Embryonic facial prominence (tissue), 1 donor: ENCODE results near the gene OBSCN.

Experiments
- DNase-seq: peaks from one replicate; pipeline ENCODE4 v3.0.0-alpha.2; 2016; ENCODE audit errors: extremely low spot score

OBSCN gene

GRCh38 chr1:228207851-228208821 lies at the start of gene OBSCN:
TSS of gene OBSCN (plus strand) at chr1:228208044. CDS start at chr1:228211784, 3,740 bp downstream.
- DNase-seq, result no peak

DNA sequence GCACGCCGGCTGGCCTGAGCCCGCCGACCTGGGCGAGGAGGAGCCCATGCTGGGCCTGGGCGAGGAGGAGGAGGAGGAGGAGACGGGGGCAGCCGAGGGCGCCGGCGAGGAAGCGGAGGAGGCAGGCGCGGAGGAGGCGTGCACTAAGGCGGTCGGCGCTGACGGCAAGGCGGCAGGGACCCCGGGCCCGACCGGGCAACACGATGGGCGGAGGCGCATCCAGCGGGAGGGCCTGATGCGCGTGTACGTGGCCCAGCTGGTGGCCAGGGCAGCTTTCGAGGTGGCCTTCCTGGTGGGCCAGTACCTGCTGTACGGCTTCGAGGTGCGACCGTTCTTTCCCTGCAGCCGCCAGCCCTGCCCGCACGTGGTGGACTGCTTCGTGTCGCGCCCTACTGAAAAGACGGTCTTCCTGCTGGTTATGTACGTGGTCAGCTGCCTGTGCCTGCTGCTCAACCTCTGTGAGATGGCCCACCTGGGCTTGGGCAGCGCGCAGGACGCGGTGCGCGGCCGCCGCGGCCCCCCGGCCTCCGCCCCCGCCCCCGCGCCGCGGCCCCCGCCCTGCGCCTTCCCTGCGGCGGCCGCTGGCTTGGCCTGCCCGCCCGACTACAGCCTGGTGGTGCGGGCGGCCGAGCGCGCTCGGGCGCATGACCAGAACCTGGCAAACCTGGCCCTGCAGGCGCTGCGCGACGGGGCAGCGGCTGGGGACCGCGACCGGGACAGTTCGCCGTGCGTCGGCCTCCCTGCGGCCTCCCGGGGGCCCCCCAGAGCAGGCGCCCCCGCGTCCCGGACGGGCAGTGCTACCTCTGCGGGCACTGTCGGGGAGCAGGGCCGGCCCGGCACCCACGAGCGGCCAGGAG lies 49.5 kb upstream of the OBSCN start:
- DNase-seq, result no peak

DNA sequence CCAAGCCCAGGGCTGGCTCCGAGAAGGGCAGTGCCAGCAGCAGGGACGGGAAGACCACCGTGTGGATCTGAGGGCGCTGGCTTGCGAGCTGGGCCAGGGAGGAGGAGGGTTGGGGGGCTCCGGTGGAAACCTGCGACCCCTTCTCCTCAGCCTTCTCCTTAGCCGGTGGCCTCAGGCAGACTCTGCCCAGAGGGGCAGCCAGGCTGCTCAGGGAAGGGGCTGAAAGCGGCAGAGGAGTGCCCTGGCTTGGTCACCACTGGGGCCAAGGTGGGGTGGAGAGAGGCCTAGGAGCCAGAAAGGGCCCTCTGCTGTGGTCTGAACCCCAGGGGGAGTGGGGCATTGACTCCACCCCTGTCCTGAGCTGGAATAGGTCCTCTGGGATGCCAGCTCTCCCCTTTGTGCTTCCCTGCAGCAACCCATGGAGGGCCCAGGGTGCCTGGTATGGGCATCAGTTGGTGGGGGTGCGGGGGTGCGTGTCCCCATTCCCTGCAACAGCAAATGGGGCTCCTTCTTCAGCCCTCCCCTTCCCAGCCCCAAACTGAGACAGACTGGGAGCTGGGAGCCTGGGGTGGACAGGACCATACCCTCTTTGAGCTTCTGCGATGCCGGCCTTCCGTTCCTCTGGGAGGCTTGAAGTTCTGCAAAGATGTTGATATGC lies 48.7 kb upstream of the OBSCN start:
- DNase-seq, result no peak

GRCh38 chr1:228160201-228160761 lies 47.6 kb upstream of the OBSCN start:
- no peak for DNase-seq

GRCh38 chr1:228161362-228161761 lies 46.5 kb upstream of the OBSCN start:
- DNase-seq, result no peak

GRCh38 chr1:228161866-228162265 lies 46.0 kb upstream of the OBSCN start:
- DNase-seq, result no peak

- DNase-seq, result no peak
These were observed 45.4 kb upstream of the OBSCN start for GRCh38 chr1:228162286-228163006.

DNA sequence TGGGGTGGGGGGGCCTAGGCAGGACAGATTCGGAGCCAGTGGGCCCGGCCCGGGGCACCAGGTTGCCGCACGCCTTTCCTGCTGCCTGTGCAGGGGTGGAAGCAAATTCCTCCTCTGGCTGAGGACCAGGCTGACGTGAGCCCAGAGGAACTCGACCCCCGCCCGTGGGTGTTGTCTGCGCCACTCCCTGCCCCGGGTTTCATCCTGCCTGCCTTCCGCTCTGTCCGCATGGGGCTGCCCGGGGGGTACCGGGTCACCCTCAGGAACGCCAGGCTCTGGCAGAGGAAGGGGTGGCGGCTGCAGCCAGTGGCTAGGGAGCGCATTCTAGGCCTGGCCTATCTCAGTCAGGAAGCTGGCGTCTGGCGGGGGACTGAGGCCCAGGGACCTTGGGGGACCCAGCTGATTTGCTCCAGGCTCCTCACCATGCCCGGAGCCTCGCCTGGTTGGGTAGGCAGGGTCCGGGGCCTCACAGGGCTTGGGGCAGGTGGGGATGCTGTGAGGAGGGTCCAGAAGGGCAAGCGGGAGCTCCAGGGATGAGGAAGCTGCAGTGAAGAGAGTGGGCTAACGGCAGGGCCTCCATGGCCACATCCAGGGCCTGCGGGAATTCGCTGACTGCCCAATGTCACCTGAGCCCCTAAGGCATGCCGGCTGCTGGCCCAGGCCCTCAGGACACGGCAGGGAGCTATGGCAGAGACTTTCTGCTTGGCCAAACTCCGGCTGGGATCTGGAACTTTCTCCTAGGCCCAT lies 44.7 kb upstream of the OBSCN start:
- no peak for DNase-seq

DNA sequence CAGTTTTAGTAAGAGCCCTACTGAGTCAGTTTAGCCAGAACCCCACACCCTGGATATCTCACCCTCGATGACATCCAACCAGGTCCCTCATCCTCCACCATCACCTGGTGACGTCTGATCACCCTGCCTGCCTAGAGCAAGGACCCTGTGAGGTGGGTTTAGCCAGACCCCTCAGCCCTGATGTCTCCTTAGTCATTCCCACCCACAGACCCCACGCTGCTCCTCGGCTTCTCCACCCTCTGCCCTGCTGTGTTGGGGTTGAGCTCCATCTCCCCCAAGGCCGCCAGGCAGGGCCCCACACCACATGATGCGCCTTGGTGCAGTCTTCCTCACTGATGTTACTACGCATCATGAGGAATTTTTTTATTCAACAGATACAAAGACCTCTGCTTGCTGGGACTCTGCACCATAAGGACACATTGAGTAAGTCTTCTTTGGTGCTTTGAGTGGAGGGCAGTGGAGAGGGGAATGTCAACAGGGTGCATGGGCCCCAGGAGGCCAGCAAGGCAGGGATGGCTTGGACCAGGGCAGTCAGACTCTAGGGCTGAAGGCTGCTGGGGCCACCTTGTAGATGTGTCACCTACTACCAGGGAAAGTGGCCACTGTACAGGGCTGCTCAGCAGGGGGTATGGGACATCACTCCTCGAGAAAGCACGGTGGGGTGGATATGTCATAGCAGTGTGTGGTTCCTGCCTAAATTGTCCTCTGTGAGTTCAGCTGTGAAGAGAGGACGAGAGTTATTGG lies 43.9 kb upstream of the OBSCN start:
- no peak for DNase-seq

- no peak for DNase-seq
These were observed 43.1 kb upstream of the OBSCN start for GRCh38 chr1:228164561-228165371.

- peak; percentile 97 for DNase-seq
These were observed 42.3 kb upstream of the OBSCN start, which contains the start of gene IBA57 for GRCh38 chr1:228165372-228166169. TSS of gene IBA57 (plus strand) at chr1:228165804. CDS start at chr1:228165817, 13 bp downstream.

GRCh38 chr1:228166170-228166936 lies 41.5 kb upstream of the OBSCN start:
- peak; percentile 51 for DNase-seq

DNA sequence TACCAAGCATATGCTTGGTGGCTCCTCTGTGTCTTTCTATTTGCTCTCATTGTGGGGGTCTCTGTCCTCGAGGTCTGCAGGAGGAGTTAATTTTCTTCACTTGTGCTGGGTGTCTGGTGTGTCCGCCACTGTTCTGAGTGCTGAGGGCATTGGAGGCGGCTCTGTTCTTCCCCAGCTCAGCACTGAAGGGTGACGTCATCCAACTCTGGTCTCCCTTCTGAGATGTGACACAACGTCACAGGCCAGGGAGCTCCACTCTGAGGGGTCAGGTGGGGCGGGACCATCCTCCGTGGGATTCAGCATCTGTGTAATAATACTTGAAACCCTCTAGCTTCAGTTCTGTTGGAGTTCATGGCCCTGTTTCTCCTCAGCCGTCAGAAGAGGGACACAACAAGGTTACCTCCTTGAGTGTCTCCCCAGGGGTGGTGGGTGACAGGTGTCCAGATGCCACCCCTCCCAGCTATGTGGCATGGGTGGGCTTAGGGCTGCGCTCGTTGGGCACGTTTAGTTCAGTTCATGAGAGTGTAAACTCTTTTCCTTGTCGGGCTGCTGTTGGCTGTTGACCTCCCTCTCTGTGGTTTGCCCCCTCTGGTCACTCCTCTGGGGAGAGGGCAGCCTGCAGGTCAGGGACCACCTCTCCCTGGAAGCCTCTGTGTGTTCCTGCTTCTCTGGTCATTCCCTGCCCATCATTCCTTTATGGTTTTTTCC lies 39.1 kb upstream of the OBSCN start:
- no peak for DNase-seq

DNA sequence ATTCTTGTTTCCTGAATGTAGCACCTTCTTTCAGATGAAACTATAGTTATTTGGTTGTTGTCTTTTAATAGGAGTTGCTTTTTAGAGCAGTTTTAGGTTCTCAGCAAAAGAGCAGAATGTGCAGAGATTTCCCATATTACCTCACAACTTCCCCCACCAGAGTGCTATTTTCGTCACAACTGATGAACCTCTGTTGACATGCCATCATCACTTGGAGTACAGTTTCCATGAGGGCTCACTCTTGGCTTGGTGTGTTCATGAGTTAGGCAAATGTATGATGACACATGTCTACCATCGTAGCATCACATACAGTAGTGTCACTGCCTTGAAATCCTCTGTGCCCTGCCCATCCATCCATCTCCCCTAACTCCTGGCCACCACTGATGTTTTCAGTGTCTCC lies 38.5 kb upstream of the OBSCN start:
- no peak for DNase-seq

DNA sequence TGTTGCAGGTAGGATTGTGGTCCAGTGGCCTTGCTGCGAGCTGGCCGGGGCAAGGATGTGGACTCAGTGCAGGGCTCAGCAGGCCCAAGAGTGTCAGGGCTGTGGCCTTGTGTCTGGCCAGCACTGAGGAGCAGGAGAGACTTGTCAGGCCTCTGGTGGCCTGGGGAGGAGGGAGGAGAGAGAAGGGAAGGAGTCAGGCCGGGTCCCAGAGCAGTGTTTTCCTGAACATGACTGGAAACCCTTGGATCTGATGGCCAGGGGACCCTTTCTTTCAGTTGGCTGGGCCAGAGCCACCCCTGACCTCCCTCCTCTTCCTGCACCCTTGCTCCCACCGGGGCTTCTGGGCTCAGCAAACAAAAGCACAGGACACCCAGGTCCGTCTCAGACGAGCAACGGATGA lies 37.2 kb upstream of the OBSCN start:
- DNase-seq, result no peak

DNA sequence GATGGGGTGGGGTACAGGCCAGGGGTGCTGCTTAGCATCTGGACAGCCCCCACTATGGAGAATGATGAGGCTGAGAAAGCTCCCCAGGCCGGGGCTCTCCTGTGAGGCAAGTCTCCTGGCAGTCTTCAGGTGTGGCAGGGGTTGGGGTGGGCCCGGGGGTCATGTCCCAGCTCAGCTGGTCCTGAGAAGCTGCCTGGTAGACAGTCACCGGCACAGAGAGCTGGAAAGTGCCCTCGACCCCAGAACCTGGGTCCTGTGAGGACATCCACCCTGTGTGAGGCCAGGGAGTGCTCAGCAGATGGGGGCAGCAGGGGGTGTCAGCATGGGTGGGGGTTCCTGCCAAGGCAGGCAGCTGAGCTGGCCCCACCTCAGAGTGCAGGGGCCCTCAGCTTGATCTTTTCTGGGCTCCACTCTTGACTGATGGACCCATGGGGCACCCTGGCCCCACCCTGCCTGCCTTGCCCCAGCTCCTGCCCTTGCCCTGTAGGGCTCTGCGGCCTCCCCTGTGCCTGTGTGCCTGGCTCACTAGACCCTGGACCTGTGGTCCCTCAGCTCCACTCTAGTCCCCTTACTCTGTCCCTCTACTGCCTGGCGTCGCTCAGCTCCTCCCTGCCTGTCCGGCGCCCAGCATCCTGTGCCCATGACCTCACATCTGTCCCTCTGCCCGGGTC lies 36.5 kb upstream of the OBSCN start:
- DNase-seq, result no peak
